Pancreas (tissue), 10 donors: ENCODE data around the gene KRT38. TPM values are rescaled to one million over a fixed set of nuclear protein-coding genes. Genes with fewer than 3 reads are reported as not detected.

Experiments used
- ATAC-seq, 4 donors: fragments of 200-7000 bp; cut with Tn5 transposase; one replicate each; pipeline versions ENCODE4 v1.8.0 to v1.9.1; 2020; ENCODE audit warnings: mild to moderate bottlenecking in 4 of 4, moderate library complexity in 4 of 4
- DNase-seq, 6 donors: peaks; one replicate each; pipeline ENCODE4 v3.0.0-alpha.2; 2020
- FAIRE-seq: peaks from 2 replicates; lab custom pipeline; 2012; peaks lifted over from hg19 to GRCh38; lab: Jason Lieb, UNC
- H3K27ac ChIP-seq, 4 donors: fragments of 200-600 bp; sonication (generic); 1 replicate in 3 of 4; 2 replicates in 1 of 4; pipeline versions ENCODE4 v1.5.0 to v1.8.0; 2020
- H3K27me3 ChIP-seq, 4 donors: fragments of 200-600 bp; one replicate each; pipeline ENCODE4 v1.8.0; 2021
- H3K36me3 ChIP-seq, 3 donors: fragments of 200-600 bp; sonication (generic) in 1 of 3; one replicate each; pipeline versions ENCODE4 v1.5.0 to v1.8.0; 2020 to 2021
- H3K4me1 ChIP-seq, 3 donors: fragments of 200-600 bp; one replicate each; pipeline ENCODE4 v1.8.0; 2021
- H3K4me3 ChIP-seq, 4 donors: fragments of 200-600 bp; sonication (generic) in 2 of 4; one replicate each; pipeline versions ENCODE4 v1.5.0 to v1.8.0; 2020 to 2021
- H3K9me3 ChIP-seq, 4 donors: fragments of 200-600 bp; one replicate each; pipeline ENCODE4 v1.8.0; 2021
- WGBS, 2 donors: extraction: QIAGEN DNeasy Blood & Tissue Kit; methylation state at CpG; one replicate each; pipeline ENCODE4 v1.1.7; 2013; 5-methylcytosine and 5-hydroxymethylcytosine counted together
- intact Hi-C, 3 donors: fragments of 100-400 bp; cut with DNase I; formaldehyde crosslinking; loops; one replicate each; pipeline versions ENCODE4 v1.11.1 to v1.14.2; 2022
- polyA plus RNA-seq, 2 donors: library from polyadenylated mRNA; stranded (reverse); fragments of 200-250 nt; gene quantifications; one replicate each; pipeline ENCODE4 v1.2.3, GENCODE V29; 2013
- total RNA-seq, 6 donors: library from RNA; stranded (reverse); fragmentation: NEBNext Ultra II Directional in 4 of 6; extraction: Animal tissue kit (Norgen Biotek cat#: 25700) in 4 of 6; gene quantifications; one replicate each; pipeline versions ENCODE4 v1.2.1 to v1.2.4, GENCODE V29; 2021 to 2023
- TF ChIP-seq, protein P1 (sequence below), 4 donors: fragments of 200-600 bp; sonication (generic) in 3 of 4; IDR thresholded peaks; one replicate each; pipeline versions ENCODE4 v1.5.0 to v1.8.0; 2021; ENCODE audit warnings: antibody characterized with exemption in 4 of 4
- donor health status: healthy with polysubstance abuse.
- donor health status: DM: no; HTN: no; CAD: no; lungs with moderate emphysema.
- donor health status: DM: no; HTN: no; CAD: no.
- donor health status: control.
- donor health status: control.
- donor health status: Bipolar disorder and iron deficiency.
- donor health status: DM: yes; HTN: yes; CAD: no.
- donor health status: DM: no; HTN: no; CAD: no.
- donor health status: DM: no; HTN: no; CAD: no.
- donor health status: DM: yes; HTN: yes; CAD: no.

Gene KRT38
- total and polyA plus RNA-seq, 8 donors: not detected

DNA sequence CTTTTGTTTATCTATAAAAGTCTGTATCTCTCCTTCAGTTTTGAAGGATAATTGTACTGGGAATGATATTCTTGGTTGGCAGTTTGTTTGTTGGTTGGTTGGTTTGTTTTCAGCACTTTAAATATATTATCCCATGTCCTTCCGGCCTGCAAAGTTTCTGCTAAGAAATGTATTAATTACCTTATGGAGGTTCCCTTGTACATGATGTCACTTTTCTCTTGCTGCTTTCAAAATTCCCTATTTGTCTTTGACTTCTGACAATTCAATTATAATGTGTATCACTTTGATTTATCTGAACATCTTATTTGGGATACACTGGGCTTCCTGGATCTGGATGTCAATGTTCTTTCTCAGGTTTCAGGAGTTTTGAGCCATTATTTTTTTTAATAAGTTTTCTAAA, 54.6 kb downstream of the KRT38 start:
- intact Hi-C loops: no loop called here
- TF ChIP-seq, protein P1, sequence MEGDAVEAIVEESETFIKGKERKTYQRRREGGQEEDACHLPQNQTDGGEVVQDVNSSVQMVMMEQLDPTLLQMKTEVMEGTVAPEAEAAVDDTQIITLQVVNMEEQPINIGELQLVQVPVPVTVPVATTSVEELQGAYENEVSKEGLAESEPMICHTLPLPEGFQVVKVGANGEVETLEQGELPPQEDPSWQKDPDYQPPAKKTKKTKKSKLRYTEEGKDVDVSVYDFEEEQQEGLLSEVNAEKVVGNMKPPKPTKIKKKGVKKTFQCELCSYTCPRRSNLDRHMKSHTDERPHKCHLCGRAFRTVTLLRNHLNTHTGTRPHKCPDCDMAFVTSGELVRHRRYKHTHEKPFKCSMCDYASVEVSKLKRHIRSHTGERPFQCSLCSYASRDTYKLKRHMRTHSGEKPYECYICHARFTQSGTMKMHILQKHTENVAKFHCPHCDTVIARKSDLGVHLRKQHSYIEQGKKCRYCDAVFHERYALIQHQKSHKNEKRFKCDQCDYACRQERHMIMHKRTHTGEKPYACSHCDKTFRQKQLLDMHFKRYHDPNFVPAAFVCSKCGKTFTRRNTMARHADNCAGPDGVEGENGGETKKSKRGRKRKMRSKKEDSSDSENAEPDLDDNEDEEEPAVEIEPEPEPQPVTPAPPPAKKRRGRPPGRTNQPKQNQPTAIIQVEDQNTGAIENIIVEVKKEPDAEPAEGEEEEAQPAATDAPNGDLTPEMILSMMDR (IDR thresholded peaks at IDR 0.05): no peak
- no peak for FAIRE-seq
- WGBS, 2 donors: 90 to 97% methylated on average over 1 of the region's 1 CpG
- Histone ChIP-seq H3K27ac (no peak overlapping the region), H3K9me3 (no peaks in the 10 kb centered on the region), H3K27me3 (peaks cover 0 to 7% (median 0%) of the 10 kb centered on the region in 4 donors), H3K4me1 (no peaks in the 10 kb centered on the region), H3K36me3 (no peaks in the 10 kb centered on the region), H3K4me3 (no peak overlapping the region)
- DNase-seq: no peak
- ATAC-seq: no peak

Other genes with a start within 250 kb of the KRT38 start
- gene KRTAP9-2, start 214.3 kb downstream of the KRT38 start, total RNA-seq: not detected
- gene KRTAP9-2, start 214.3 kb downstream of the KRT38 start, polyA plus RNA-seq: not detected
- not detected for gene KRTAP9-3, start 208.5 kb downstream of the KRT38 start, total RNA-seq
- gene KRTAP9-3, start 208.5 kb downstream of the KRT38 start, polyA plus RNA-seq: not detected
- gene KRTAP9-8, start 203.0 kb downstream of the KRT38 start, total RNA-seq: not detected
- not detected for gene KRTAP9-8, start 203.0 kb downstream of the KRT38 start, polyA plus RNA-seq
- not detected for gene KRTAP9-4, start 191.3 kb downstream of the KRT38 start, total RNA-seq
- not detected for gene KRTAP9-4, start 191.3 kb downstream of the KRT38 start, polyA plus RNA-seq
- not detected for gene KRTAP9-9, start 185.6 kb downstream of the KRT38 start, total RNA-seq
- gene KRTAP9-9, start 185.6 kb downstream of the KRT38 start, polyA plus RNA-seq: not detected
- not detected for gene KRTAP9-6, start 175.6 kb downstream of the KRT38 start, total RNA-seq
- gene KRTAP9-6, start 175.6 kb downstream of the KRT38 start, polyA plus RNA-seq: not detected
- not detected for gene KRTAP9-7, start 165.3 kb downstream of the KRT38 start, total RNA-seq
- not detected for gene KRTAP9-7, start 165.3 kb downstream of the KRT38 start, polyA plus RNA-seq
- gene KRTAP29-1, start 138.1 kb downstream of the KRT38 start, total RNA-seq: not detected
- gene KRTAP29-1, start 138.1 kb downstream of the KRT38 start, polyA plus RNA-seq: not detected
- gene KRTAP16-1, start 131.7 kb downstream of the KRT38 start, total RNA-seq: not detected
- not detected for gene KRTAP16-1, start 131.7 kb downstream of the KRT38 start, polyA plus RNA-seq
- gene KRTAP17-1, start 125.3 kb downstream of the KRT38 start, total RNA-seq: not detected
- gene KRTAP17-1, start 125.3 kb downstream of the KRT38 start, polyA plus RNA-seq: not detected
- not detected for gene KRT33A, start 90.2 kb downstream of the KRT38 start, total RNA-seq
- not detected for gene KRT33A, start 90.2 kb downstream of the KRT38 start, polyA plus RNA-seq
- gene KRT33B, start 71.2 kb downstream of the KRT38 start, total RNA-seq: not detected
- gene KRT33B, start 71.2 kb downstream of the KRT38 start, polyA plus RNA-seq: not detected
- gene KRT34, start 58.7 kb downstream of the KRT38 start, total RNA-seq: not detected
- not detected for gene KRT34, start 58.7 kb downstream of the KRT38 start, polyA plus RNA-seq
- gene KRT31, start 43.4 kb downstream of the KRT38 start, total RNA-seq: not detected
- gene KRT31, start 43.4 kb downstream of the KRT38 start, polyA plus RNA-seq: not detected
- gene KRT37, start 16.4 kb downstream of the KRT38 start, total RNA-seq: not detected
- not detected for gene KRT37, start 16.4 kb downstream of the KRT38 start, polyA plus RNA-seq
- not detected for gene KRT32, start 26.4 kb upstream of the KRT38 start, total RNA-seq
- gene KRT32, start 26.4 kb upstream of the KRT38 start, polyA plus RNA-seq: under 1 TPM in 1 of 2 donors, not detected in 1; 0.05 TPM
- not detected for gene KRT35, start 40.2 kb upstream of the KRT38 start, total RNA-seq
- gene KRT35, start 40.2 kb upstream of the KRT38 start, polyA plus RNA-seq: not detected
- gene KRT36, start 48.9 kb upstream of the KRT38 start, total RNA-seq: not detected
- gene KRT36, start 48.9 kb upstream of the KRT38 start, polyA plus RNA-seq: not detected
- under 1 TPM in 1 of 6 donors, not detected in 5; 0.39 TPM for gene KRT13, start 64.6 kb upstream of the KRT38 start, total RNA-seq
- gene KRT13, start 64.6 kb upstream of the KRT38 start, polyA plus RNA-seq: 10 to 100 TPM in 1 of 2 donors, 1 to 10 TPM in 1; 5.3 to 11.9 TPM
- gene KRT15, start 77.9 kb upstream of the KRT38 start, total RNA-seq: 1 to 10 TPM in 2 of 6 donors, under 1 TPM in 4; 0.20 to 1.4 (median 0.43) TPM
- 1 to 10 TPM; 1.1 TPM for gene KRT15, start 77.9 kb upstream of the KRT38 start, polyA plus RNA-seq
- 100 to 1,000 TPM in 2 of 6 donors, 10 to 100 TPM in 4; 14.2 to 147 (median 47.9) TPM for gene KRT19, start 87.3 kb upstream of the KRT38 start, total RNA-seq
- 10 to 100 TPM; 81.5 to 81.9 TPM for gene KRT19, start 87.3 kb upstream of the KRT38 start, polyA plus RNA-seq
- not detected for gene KRT9, start 131.1 kb upstream of the KRT38 start, total RNA-seq
- not detected for gene KRT9, start 131.1 kb upstream of the KRT38 start, polyA plus RNA-seq
- gene KRT14, start 145.9 kb upstream of the KRT38 start, total RNA-seq: under 1 TPM in 2 of 6 donors, not detected in 4; 0.26 to 0.28 TPM
- gene KRT14, start 145.9 kb upstream of the KRT38 start, polyA plus RNA-seq: under 1 TPM; 0.30 to 0.38 TPM
- gene KRT16, start 171.8 kb upstream of the KRT38 start, total RNA-seq: under 1 TPM in 2 of 6 donors, not detected in 4; 0.15 to 0.32 TPM
- gene KRT16, start 171.8 kb upstream of the KRT38 start, polyA plus RNA-seq: under 1 TPM; 0.05 to 0.61 TPM
- 10 to 100 TPM in 1 of 6 donors, 1 to 10 TPM in 2, under 1 TPM in 3; 0.42 to 28.4 (median 1.0) TPM for gene KRT17, start 183.6 kb upstream of the KRT38 start, total RNA-seq
- gene KRT17, start 183.6 kb upstream of the KRT38 start, polyA plus RNA-seq: 1 to 10 TPM; 2.6 to 7.0 TPM
- 100 to 1,000 TPM; 421 to 934 (median 592) TPM for gene EIF1, start 247.9 kb upstream of the KRT38 start, total RNA-seq
- gene EIF1, start 247.9 kb upstream of the KRT38 start, polyA plus RNA-seq: 100 to 1,000 TPM; 316 to 590 TPM